ENCODE measurements around the gene CD300E.

The CD300E gene

GRCh38 chr17:74619077-74619673 lies 4.4 kb downstream of the CD300E start:
- no peak for TF ChIP-seq CTCF (IDR thresholded peaks at IDR 0.05; ENCODE audit: insufficient read depth, missing control alignments)
- DNase-seq (ENCODE audit: insufficient read length, low spot score) = no peak
- FAIRE-seq = no peak

DNA sequence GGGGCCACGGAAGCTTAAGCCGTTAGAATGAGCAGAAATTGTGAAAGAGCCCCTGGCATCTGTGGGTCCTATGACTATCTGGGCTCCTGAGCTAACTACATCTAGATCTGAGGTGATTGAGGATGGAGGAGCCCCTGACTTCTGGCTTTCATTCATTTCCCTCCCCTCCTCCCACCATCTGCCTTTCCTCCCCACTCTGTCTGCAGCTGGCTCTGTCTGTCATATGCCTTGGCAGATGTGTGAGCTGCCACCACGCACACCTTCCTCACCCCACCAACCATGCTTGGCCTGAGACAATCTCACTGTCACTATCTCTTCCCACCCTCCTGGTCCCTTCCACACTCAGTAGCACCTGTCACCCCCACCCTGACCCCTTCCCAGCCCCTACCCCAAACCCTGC lies 5.1 kb downstream of the CD300E start:
- FAIRE-seq = no peak
- no peak for TF ChIP-seq CTCF (IDR thresholded peaks at IDR 0.05; ENCODE audit: insufficient read depth, missing control alignments)
- DNase-seq (ENCODE audit: insufficient read length, low spot score) = no peak

DNA sequence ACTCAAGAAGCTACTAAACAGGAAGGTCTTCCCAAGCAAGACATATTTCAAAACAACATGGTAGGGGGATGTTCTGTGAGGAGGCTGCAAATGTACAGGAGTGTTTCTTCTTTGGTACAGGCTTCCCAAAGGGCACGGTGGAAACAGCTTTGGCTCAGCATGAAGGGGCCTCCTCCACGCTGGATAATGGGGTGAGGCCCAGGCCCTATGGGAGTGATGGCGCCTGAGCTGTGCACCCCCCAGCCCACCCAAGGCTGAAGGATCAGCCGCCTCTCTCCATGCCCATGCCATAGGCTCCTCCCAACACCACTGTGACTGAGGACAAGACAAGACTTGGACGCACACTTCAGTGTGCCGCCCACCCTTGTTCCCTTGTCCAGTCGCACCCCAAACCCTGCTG lies 6.8 kb downstream of the CD300E start:
- FAIRE-seq (no peak), DNase-seq (ENCODE audit: insufficient read length, low spot score) (no peak)
- TF ChIP-seq CTCF (IDR thresholded peaks at IDR 0.05; ENCODE audit: insufficient read depth, missing control alignments) = no peak

GRCh38 chr17:74612046-74612445 lies 11.5 kb downstream of the CD300E start:
- DNase-seq (ENCODE audit: insufficient read length, low spot score) (no peak), FAIRE-seq (no peak)
- no peak for TF ChIP-seq CTCF (IDR thresholded peaks at IDR 0.05; ENCODE audit: insufficient read depth, missing control alignments)

DNA sequence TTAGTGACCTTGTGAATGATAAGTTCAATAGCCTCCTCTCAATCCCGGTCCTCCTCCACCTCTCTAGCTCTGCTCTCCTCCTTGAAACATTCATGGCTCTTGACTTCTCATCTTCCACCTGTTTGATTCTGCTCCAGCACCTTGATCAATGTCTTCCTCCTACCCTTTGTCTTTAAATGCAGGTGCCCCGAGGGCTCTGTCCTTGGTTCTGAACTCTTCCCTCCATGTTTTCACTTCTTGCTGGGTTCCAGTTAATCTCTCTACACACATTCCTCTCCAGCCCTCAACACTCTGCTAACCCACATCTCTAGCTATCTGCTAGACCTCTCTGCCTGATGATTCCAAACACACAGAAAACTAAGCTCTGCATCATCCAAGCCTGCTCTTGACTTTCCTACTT lies 13.4 kb downstream of the CD300E start:
- FAIRE-seq (no peak), DNase-seq (ENCODE audit: insufficient read length, low spot score) (no peak)
- TF ChIP-seq CTCF (IDR thresholded peaks at IDR 0.05; ENCODE audit: insufficient read depth, missing control alignments) = no peak

DNA sequence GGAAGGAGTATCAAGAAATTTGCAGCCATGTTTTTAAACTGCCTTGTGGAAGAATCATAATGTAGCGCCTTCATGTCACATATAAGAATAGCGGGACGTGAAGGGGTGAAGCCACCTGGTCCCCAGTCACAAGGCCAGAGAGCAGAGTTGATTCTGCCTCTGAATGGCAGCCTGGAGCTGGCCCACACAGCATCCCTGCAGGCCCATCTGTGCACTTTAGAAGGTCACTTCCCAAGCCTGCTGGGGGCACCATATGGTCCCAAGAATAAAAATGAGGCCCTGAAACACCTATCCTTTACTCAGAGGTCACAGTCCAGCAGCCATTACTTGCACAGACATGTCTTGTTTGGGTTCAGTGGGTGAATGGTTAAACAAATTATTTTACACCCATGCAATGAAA lies 15.0 kb downstream of the CD300E start:
- FAIRE-seq = no peak
- TF ChIP-seq CTCF (IDR thresholded peaks at IDR 0.05; ENCODE audit: insufficient read depth, missing control alignments) = no peak
- DNase-seq (ENCODE audit: insufficient read length, low spot score) = no peak

GRCh38 chr17:74607221-74607620 lies 16.3 kb downstream of the CD300E start:
- FAIRE-seq = no peak
- DNase-seq (ENCODE audit: insufficient read length, low spot score) = no peak
- TF ChIP-seq CTCF (IDR thresholded peaks at IDR 0.05; ENCODE audit: insufficient read depth, missing control alignments) = no peak
